GM21390 (cell line): ENCODE results near the gene SLC7A6OS.

Experiments used
- ATAC-seq: cut with Tn5 transposase; IDR thresholded peaks from one replicate; pipeline ENCODE4 v1.9.1; 2021; ENCODE audit not compliant: unreplicated experiment

The SLC7A6OS gene

GRCh38 chr16:68345351-68345810 lies 34.6 kb upstream of the SLC7A6OS start:
- ATAC-seq: no peak

- ATAC-seq: no peak
Observed at GRCh38 chr16:68344252-68344651, 33.5 kb upstream of the SLC7A6OS start.

GRCh38 chr16:68343137-68343536 lies 32.4 kb upstream of the SLC7A6OS start:
- ATAC-seq: no peak

GRCh38 chr16:68342620-68343019 lies 31.9 kb upstream of the SLC7A6OS start:
- no peak for ATAC-seq

- ATAC-seq: no peak
Observed at GRCh38 chr16:68339214-68339613, 28.5 kb upstream of the SLC7A6OS start.

GRCh38 chr16:68338326-68339119 lies 27.8 kb upstream of the SLC7A6OS start:
- ATAC-seq: no peak

- no peak for ATAC-seq
Observed at GRCh38 chr16:68335175-68335574, 24.4 kb upstream of the SLC7A6OS start.

GRCh38 chr16:68332411-68333121 lies 21.8 kb upstream of the SLC7A6OS start:
- ATAC-seq: no peak

- ATAC-seq: no peak
Observed at GRCh38 chr16:68331879-68332410, 21.2 kb upstream of the SLC7A6OS start.

- ATAC-seq: no peak
Observed at GRCh38 chr16:68328860-68329390, 18.2 kb upstream of the SLC7A6OS start.

- peak; percentile 64 for ATAC-seq
Observed at GRCh38 chr16:68328151-68328859, 17.6 kb upstream of the SLC7A6OS start.

GRCh38 chr16:68324780-68325357 lies 14.1 kb upstream of the SLC7A6OS start:
- no peak for ATAC-seq

GRCh38 chr16:68324336-68324735 lies 13.6 kb upstream of the SLC7A6OS start:
- no peak for ATAC-seq

GRCh38 chr16:68319185-68319908 lies 8.6 kb upstream of the SLC7A6OS start:
- no peak for ATAC-seq

- ATAC-seq: no peak
Observed at GRCh38 chr16:68313116-68313515, 2.4 kb upstream of the SLC7A6OS start.

GRCh38 chr16:68310437-68310773 lies 341 bp downstream of the SLC7A6OS start:
- ATAC-seq: peak; percentile 27

- ATAC-seq: no peak
Observed at GRCh38 chr16:68309799-68310198, 947 bp downstream of the SLC7A6OS start.

GRCh38 chr16:68306633-68307032 lies 4.1 kb downstream of the SLC7A6OS start:
- ATAC-seq: no peak

- ATAC-seq: no peak
Observed at GRCh38 chr16:68300734-68301459, 9.8 kb downstream of the SLC7A6OS start.
